GM10248 (cell line): ENCODE results near the gene DLGAP1.

ENCODE experiments used
- CTCF ChIA-PET: fragments of 300-600 bp; sonication (Branson Sonifier 250); formaldehyde crosslinking; extraction: SDS; loops from one replicate; lab custom pipeline; 2021; ENCODE audit warnings: antibody characterized with exemption; lab: Yijun Ruan, JAX
- POLR2A ChIA-PET: fragments of 350-650 bp; sonication (Branson Sonifier 250); formaldehyde crosslinking; extraction: SDS; loops from one replicate; lab custom pipeline; 2020; ENCODE audit warnings: antibody characterized with exemption; lab: Yijun Ruan, JAX
- DNase-seq: peaks from one replicate; pipeline ENCODE4 v3.0.0; 2012; ENCODE audit errors: extremely low spot score
- TF ChIP-seq, protein P1 (sequence below): IDR thresholded peaks from 2 replicates; pipeline ENCODE4 v1.5.1; 2012; ENCODE audit warnings: mild to moderate bottlenecking, low read depth; ENCODE audit errors: extremely low read depth, missing control alignments, control extremely low read depth

Gene DLGAP1

DNA sequence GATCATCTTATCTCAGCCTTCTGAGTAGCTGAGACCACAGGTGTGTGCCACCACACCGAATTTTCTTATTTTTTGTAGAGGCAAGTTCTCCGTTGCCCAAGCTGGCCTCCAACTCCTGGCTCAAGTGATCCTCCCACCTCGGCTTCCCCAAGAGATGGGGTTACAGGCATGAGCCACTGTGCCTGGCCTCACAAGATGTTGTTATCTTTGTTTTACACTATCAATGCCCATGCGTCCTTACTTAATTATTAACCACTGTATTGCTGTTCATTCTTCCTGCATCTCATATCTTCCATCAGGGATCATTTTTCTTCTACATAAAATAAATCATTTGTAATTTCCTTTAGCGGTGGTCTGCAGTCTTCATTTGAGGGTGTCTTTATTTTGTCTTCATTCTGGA, 823.2 kb downstream of the DLGAP1 start:
- CTCF ChIA-PET: no interaction called here
- TF ChIP-seq, protein P1, sequence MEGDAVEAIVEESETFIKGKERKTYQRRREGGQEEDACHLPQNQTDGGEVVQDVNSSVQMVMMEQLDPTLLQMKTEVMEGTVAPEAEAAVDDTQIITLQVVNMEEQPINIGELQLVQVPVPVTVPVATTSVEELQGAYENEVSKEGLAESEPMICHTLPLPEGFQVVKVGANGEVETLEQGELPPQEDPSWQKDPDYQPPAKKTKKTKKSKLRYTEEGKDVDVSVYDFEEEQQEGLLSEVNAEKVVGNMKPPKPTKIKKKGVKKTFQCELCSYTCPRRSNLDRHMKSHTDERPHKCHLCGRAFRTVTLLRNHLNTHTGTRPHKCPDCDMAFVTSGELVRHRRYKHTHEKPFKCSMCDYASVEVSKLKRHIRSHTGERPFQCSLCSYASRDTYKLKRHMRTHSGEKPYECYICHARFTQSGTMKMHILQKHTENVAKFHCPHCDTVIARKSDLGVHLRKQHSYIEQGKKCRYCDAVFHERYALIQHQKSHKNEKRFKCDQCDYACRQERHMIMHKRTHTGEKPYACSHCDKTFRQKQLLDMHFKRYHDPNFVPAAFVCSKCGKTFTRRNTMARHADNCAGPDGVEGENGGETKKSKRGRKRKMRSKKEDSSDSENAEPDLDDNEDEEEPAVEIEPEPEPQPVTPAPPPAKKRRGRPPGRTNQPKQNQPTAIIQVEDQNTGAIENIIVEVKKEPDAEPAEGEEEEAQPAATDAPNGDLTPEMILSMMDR: no peak
- DNase-seq: no peak
- POLR2A ChIA-PET: no interaction called here

DNA sequence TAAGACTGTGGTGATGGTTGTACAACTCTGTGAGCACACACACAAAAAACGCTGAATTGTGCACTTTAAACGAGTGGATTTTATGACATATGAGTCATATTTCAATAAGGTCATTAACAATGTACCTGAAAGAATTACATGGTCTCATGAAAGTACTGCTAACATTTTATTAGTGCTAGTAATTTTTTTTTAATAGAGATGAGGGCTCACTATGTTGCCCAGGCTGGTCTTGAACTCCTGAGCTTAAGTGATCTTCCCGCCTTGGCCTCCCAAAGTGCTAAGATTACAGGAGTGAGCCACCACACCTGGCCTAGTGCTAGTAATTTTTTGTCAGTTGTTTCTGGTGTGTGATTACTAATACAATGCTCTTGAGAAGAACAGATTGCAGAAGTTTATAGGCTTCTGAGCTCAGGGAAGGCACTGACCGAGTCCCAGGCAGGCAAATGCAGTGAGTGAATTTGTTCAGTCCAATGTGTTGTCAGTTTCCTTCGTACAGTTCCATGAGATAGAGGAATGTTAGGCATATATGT, 828.1 kb downstream of the DLGAP1 start:
- TF ChIP-seq, protein P1: no peak
- DNase-seq: no peak
- ChIA-PET CTCF (no interaction called here), POLR2A (no interaction called here)

DNA sequence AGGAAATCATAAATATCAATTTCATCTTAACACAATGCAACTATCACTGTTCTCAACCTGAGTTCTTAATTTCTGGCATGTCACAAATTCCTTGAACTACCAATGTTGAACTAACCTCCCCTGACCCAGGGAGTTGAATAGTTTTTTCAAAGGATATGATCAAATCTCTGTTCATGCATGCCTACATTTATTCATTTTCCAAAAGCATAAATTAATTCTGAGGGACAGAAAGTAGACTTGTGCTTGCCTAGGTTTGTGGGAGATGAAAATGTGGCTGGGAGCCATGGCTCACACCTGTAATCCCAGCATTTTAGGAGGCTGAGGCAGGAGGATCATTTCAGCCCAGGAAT, 829.4 kb downstream of the DLGAP1 start:
- TF ChIP-seq, protein P1: no peak
- POLR2A ChIA-PET: no interaction called here
- DNase-seq: no peak
- CTCF ChIA-PET: no interaction called here

DNA sequence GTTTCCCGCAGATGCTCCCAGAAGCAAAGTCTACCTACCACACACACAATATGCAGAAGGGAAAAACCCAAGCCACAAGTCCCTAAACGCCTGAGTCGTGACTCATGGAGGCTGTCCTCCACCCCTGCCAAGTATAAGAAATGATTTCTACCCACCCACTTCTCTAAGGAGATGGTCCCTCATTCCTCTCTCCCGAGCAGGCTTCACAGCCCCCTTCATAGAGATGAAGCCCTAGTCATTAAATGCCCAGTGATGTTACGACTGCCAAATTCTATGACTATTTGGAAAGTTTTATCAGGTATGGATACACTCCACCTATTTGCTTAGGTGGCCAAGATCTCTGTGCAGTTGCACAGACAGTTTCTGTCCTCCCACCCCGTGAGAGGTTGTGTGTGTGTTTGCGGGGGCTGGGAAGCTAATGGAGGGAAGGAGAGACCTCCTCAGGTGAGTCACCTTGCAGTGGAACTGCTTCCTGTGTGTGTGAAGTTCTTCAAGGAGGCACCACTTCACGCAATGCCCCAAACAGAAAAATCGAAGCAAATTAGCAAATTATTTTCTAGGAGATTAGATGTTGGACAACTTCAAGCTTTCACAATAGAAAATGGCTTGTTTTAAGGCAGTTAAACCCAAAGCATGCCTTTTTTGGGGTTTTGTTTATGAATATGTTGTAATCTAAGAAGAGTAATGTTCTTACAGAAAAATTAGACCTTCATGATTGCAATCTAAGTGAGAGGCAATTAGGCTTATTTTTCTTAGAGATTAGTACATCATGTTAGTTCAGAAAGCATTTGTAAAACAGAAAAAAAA, 830.0 kb downstream of the DLGAP1 start:
- TF ChIP-seq, protein P1: no peak
- DNase-seq: no peak
- CTCF ChIA-PET: interaction anchor here (1.9 kb wide), 1 partner anchor 328 kb away, joined by 4 read pairs; no protein-coding TSS in a partner anchor
- POLR2A ChIA-PET: no interaction called here

DNA sequence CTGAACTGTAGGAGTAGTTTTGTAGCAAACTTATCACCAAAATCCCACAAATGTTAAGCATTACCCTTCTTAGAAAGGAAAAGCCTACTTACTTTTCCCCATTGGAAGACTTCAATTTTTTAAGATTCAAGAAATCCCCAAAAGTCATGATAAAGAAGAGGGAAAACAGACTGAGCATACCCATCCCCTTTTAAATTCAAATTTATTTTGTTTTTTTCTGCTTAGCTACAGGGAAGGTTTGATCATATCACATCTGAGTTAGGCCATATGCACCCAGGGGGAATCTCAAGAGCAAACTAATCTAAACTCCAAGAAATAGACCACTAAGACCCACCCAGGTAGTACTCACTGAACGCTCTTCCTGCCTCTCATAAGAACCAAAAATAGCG, 830.6 kb downstream of the DLGAP1 start:
- TF ChIP-seq, protein P1: no peak
- ChIA-PET CTCF (interaction anchor here (1.0 to 1.9 kb wide), 2 partner anchors 41 to 327 kb away, joined by 4 read pairs; no protein-coding TSS in a partner anchor), POLR2A (no interaction called here)
- DNase-seq: no peak

DNA sequence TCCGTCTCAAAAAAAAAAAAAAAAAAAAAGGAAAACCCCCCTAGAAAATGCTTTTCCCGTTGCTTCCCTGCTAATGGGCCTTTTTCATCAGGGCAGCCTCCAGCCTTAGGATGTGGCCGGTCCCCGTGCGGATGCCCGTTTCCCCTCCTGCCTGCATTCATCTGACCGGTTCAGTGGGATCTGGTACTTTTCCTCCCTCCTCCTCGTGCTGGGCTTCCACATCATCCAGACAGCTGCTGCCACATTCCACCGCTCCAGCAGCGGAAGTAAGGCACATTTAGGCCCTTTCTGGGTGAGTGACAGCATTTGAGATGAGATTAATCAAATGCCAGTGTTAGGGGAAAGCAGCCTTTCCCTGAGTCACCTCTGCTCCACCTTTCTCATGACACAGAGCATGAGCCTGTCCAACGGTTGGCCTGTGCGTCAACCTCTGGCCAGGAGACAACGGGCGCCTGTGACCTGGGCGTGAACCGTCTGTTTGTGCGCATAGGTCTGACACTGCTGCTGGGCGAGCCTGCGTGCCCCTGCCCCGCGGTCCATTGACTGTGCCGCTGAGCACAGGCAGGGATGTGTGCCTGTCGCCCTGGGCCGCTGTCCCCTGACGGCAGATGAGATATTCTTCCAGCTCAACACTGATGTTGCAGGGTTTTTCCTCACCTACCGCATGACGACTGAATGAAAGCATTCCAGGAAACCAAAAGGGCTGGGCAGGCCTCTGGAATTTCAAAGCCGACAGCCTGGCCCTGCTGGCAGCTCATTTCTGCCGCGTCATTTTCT, 831.1 kb downstream of the DLGAP1 start:
- TF ChIP-seq, protein P1: no peak
- DNase-seq: no peak
- ChIA-PET POLR2A (no interaction called here), CTCF (interaction anchor here (1.0 to 1.9 kb wide), 2 partner anchors 42 to 327 kb away, joined by 4 read pairs; no protein-coding TSS in a partner anchor)
